ENCODE measurements around the gene E2F3. TPM values are rescaled to one million over a fixed set of nuclear protein-coding genes. Genes with fewer than 3 reads are reported as not detected.

The E2F3 gene
- total RNA-seq (2022; extraction: Qiagen RNA extraction; ENCODE audit: low read depth): 9.1 to 14.3 TPM (median 13.0 TPM) in 5 replicates

DNA sequence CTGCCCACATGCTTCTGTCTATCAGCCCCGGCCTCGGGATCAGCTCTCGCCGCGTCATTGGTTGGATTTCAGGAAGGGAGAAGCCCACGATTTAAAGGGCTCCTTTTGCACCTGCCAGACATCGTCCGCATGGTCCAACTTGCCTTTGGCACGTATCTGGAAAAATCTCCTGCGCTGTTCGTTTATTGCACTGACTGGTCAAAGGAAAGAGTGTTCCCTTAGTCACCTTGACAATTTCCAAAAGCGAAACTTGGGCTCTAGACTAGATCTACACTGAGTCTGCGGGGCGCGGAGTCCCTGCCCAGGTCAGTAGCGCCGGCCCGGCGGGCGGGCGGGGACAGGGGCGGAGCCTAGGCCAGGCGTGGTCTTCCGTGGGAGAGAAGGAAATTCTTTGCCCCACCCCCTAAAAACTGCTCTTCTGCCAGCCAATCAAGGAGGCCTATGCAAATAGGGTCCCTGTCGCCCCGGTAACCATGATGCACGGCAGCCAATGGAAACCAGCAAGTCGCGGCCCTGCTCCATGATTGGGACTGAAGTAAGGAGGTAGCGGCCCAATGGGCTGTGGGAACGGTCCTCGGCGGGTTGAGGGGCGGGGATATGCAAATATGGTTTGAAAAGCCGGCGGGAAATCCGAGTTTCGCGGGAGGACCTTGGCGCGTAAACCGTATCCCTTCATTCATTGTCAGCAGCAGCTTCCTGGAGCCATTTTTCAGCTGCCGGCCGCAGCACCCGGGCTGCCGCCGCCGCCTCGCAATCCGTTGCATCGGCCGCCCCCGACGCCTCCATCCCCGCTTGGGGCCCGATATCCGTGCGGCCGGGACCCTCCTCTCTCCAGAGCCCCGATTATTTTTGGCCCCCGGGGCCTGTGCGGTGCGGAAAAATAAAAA lies at the start of gene E2F3:
TSS of gene E2F3 (plus strand) at position 675 of the 887 bp plus-strand sequence. CDS start 354 bp downstream, outside the sequence.

DNA sequence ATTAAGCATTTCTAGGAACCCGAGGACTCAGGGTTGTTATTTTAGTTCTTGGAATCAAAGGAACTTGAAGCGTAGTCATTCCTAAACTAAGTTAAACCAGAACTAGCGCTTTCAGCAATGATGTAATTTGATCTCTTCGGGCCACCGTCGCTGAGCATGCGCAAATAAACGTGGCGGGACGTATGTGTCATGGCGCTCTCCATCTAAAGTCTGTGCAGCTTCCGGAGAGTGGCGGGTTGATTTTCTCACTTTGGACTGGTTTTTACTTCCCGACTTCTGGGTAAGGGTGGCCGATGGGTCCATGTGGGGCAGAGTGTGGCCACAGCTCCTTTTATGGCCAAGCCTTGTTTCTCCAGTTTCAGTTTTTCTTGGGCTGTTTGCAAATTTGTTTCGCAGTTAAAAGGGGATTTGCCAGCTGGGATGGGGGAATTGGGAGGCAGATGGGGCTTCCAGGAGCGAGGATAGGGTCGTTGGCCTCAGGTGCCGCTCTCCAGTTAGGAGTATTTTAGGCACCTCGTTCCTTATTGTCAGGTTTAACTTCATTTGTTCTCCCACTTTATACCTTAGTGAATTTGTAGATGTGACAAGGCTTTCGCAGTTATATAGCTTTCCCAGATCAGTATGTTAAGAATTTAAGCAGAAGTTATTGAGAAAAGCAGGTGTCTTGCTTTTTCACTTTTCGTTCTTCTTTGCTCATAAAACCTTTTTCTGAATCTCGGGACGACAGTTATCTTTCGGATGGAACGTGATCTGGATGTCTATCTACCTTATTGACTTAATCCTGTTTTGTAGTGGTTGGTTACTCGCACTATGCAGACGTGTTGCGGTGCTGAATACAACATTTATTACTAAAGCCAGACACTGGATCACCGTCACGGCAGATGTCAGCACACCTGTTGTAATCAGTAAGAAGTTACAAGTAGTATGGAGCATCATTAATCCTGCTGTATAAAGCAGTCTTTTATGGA lies 132.9 kb downstream of the E2F3 start, which contains the start of gene CDKAL1:
TSS of gene CDKAL1 (plus strand) at position 163 of the 968 bp plus-strand sequence. CDS start 11,894 bp downstream, outside the sequence.

Other genes starting within 250 kb of the E2F3 start
- 2.5 to 3.6 TPM (median 3.0 TPM) in 5 replicates for gene MBOAT1, start 189.4 kb upstream of the E2F3 start, total RNA-seq (2022; extraction: Qiagen RNA extraction; ENCODE audit: low read depth)
- gene CDKAL1, start 132.6 kb downstream of the E2F3 start, total RNA-seq (2022; extraction: Qiagen RNA extraction; ENCODE audit: low read depth): 2.8 to 4.5 TPM (median 3.0 TPM) in 5 replicates